Left renal pelvis (tissue), 4 donors: ENCODE data around the gene LTBP2. TPM values are rescaled to one million over a fixed set of nuclear protein-coding genes. Genes with fewer than 3 reads are reported as not detected.
"Not testable (repeated sequence)": the region's sequence is repeated elsewhere in the genome, so short reads cannot be mapped to it uniquely, and the experiment has no call there.

Experiments used
- DNase-seq, 4 donors: peaks; one replicate each; pipeline ENCODE4 v3.0.0-alpha.2; 2013; ENCODE audit warnings: low read depth in 4 of 4, low spot score in 3 of 4
- polyA plus RNA-seq, 4 donors: library from polyadenylated mRNA; unstranded; fragments of 120-200 nt; gene quantifications; one replicate each; pipeline ENCODE4 v1.2.1, GENCODE V29; 2013; ENCODE audit not compliant: insufficient read length in 4 of 4

Gene LTBP2
- polyA plus RNA-seq, 4 donors = 2.8 to 96.5 (median 7.9) TPM

- DNase-seq = no peak
These were observed 54.3 kb downstream of the LTBP2 start for GRCh38 chr14:74557691-74558090.

- DNase-seq = no peak
These were observed 56.5 kb downstream of the LTBP2 start for GRCh38 chr14:74555476-74556050.

DNA sequence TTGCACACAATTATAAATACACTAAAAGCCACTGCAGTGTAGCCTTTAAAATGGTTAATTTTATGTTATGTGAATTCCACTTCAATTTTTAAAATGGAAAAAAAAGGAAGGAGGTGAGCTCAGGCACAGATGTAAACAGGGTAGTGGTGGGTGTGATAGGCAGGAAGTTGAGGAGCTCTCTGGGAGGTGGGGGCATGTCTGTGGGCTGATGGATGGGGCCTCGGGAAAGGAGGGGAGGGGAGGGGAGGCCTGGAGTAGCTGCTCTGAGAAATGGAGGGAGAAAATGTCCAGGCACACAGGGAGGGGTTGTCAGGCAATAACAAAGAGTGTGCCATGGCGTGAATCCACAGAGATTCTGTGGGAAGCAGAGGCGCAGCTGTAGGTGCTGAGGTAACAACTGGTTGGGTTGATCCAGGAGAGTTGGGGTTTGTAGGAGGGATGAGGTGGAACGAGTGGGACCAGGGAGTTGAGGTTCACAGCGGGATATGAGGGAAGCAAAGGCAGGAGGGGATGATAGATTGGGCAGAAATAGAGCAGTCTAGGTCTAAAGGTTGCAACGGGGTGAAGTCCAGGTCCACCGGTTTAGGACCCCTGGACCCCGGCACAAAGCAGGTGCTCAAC, 57.2 kb downstream of the LTBP2 start:
- no peak for DNase-seq

DNA sequence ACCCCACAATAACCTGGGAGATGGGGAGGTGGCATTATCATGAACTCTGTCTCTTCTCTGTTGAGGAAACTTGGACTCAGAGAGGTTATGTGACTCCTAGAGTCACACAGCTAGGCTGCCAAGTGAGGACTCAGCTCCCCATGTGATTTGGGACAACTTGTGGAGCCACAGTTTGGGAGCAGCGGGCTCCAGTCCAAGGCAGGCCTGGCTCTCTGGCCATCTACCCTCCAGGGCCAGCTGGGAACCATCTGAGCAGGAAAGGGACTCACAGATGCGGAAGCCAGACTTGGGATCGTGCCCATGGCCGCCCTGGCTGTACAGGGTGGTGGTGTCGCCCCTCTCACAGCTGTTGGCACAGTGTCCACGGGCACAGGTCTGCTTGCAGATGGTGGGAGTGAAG, 59.4 kb downstream of the LTBP2 start:
- no peak for DNase-seq

GRCh38 chr14:74551431-74552371, 60.3 kb downstream of the LTBP2 start:
- no peak for DNase-seq

- DNase-seq = no peak
These were observed 61.0 kb downstream of the LTBP2 start for GRCh38 chr14:74551001-74551400.

GRCh38 chr14:74550071-74550470, 62.0 kb downstream of the LTBP2 start:
- no peak for DNase-seq

- DNase-seq = no peak
These were observed 62.4 kb downstream of the LTBP2 start for GRCh38 chr14:74549588-74549987.

DNA sequence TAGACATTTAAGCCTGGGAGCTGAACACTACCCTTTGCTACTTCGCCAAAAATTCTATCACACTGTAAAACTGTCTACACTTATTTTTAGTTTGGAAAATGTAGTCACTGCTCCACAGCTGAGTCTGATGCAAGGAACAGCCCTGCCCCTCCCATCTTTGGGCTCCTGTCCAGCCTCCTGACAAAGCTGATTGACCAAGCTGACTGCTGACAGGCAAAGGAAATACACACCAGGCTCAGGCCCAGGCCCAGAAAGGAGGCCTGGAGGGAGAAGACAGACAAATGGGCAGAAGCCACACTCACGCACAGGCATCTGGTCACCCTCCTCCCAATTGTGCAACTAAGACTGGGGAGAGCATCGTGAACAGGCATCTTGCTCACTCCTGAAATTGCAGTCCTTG, 63.2 kb downstream of the LTBP2 start:
- DNase-seq = no peak

GRCh38 chr14:74547331-74547927, 64.6 kb downstream of the LTBP2 start:
- DNase-seq = no peak

- DNase-seq = no peak
These were observed 65.6 kb downstream of the LTBP2 start for GRCh38 chr14:74546416-74546815.

GRCh38 chr14:74545386-74545785, 66.7 kb downstream of the LTBP2 start:
- DNase-seq = no peak

- DNase-seq = no peak
These were observed 68.1 kb downstream of the LTBP2 start for GRCh38 chr14:74543771-74544438.

DNA sequence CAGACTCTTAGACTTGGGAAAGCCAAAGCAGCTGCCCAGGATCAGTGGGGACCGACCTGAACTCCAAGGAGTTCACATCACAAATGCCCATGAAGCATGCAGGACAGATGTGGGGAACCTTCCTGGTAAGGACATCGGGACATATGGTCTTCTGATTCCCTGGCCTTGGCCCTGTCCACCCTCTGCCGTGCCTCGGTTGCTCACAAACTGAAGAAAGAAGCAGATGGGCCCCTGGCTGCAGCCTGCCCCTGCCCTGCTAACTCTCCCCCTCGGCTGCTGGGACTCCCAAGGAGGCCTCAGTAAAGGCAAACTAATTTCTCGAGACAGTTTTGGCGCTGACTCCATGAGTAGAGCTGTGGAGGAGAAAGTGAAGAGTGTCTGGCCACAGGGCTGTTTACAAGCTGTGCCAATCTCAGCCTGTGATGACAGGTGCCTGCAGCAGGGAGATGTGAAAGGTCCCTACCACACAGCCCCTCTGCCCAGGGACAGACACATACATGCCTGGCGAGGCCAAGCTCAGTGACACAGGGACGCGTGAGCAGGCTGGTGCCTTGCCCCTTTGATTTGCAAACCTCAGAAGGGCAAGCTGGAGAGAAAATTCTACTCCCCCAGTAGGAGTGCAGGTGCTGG, 69.9 kb downstream of the LTBP2 start:
- DNase-seq = no peak

- DNase-seq = no peak
These were observed 70.8 kb downstream of the LTBP2 start for GRCh38 chr14:74541225-74541624.

DNA sequence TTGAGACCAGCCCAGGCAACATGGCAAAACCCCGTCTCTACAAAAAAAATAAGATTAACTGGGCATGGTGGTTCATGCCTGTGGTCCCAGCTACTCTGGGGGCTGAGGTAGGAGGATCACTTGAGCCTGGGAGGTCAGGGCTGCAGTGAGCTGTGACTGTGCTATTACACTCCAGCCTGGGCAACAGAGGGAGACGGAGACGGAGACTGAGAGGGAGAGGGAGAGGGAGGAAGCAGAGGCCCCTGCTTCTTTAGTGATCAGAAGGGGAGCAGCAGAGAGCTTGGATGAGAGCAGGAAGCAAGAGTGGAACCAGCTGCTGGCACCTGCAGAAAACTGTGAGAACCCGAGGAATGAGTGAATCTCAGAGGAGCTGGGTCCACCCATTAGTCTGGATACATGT, 72.5 kb downstream of the LTBP2 start:
- DNase-seq = no peak

DNA sequence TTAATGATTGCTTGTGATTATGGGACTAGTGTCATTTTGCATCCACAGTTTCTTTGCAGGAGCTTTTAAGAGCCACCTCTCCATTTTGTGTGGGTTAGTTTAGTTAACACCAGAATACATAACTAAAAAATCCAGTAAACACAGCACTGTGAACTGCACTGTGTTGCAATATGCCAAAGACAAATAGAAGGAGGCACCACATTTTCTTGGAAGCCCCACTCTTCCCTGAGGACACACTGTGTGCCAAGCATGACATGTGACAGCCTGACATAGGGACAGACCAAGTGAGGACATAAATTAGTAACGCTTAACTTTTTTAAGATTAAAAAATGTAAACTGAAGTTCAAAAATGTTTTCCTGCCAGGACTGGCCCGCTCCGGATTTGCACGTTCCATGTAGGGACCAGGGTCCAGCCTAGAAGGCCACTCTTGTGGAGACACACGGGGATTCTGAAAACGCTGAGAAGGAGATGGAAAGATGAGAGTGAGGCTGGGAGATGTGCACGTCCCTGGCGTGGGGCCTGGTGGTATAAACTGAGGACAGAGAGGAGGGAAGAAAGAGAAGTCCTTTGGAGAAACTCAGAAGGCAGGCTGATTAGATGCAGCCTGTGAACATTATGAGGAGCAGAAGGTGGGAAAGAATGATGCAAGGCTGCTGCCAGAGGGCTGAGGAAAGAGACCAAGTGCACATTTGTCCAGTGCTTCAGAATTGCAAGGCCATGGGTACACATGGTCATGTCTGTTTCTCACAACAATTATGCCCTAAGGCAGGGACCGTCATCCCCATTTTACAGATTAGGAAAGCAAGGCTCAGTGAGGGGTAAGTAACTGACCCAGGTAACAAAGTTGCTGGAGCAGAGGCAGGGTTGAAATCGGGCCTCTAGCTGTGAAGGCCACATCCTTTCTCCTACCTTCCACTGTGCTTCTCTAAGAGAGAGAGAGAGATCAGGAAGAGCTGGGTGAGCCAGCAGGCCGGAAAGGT, 73.3 kb downstream of the LTBP2 start:
- no peak for DNase-seq

DNA sequence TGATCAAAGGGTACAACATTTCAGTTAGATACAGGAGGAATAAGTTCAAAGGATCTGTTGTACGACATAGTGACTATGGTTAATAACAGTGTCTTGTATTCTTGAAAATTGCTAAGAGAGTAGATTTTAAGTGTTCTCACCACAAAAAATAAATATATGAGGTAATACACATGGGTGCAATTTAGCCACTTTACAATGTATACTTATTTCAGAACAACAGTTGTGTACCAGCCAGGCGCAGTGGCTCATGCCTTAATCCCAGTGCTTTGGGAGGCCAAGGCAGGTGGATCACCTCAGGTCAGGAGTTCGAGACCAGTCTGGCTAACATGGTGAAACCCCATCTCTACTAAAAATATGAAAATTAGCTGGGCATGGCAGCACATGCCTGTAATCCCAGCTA, 75.7 kb downstream of the LTBP2 start:
- not testable (repeated sequence) for DNase-seq

DNA sequence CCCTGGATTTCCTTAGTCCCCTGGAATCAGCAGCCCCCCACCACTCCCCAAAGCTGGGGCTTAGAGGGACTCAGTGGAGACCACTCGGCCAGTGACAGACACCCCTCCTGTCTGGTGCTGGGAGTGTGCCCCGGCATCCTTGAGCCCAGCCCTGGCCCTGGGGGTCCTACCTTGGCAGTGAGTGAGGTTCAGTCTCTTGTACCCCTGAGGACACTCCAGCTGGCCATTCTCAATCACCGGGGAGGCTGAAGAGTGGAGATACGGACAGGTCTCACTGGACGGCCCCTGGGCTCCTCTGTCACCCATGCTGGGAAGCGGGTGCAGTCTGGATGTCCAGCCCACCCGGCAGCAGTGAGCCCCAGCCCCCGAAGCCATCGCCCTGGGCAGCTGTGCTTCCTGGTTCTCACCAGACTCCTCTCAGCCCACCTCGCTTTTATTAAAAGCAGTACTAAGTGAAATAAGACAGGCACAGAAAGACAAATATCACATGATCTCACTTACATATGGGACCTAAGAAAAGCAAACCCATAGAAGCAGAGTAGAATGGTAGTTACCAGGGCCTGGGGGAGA, 76.2 kb downstream of the LTBP2 start:
- DNase-seq = no peak
